WTC11 (cell line): Measurements from ENCODE around the gene ZNF835. TPM values are rescaled to one million over a fixed set of nuclear protein-coding genes. Genes with fewer than 3 reads are reported as not detected.

Experiments
- ATAC-seq: fragments of 200-7000 bp; cut with Tn5 transposase; 2 replicates; pipeline ENCODE4 v1.10.0; 2021; ENCODE audit warnings: mild to moderate bottlenecking, moderate library complexity
- CTCF ChIA-PET: fragments of 300-600 bp; sonication (Branson Sonifier 250); formaldehyde crosslinking; loops from one replicate; lab custom pipeline; 2021; ENCODE audit warnings: antibody characterized with exemption; lab: Charles Lee
- POLR2A ChIA-PET: fragments of 350-600 bp; sonication (Branson Sonifier 250); formaldehyde crosslinking; loops from one replicate; lab custom pipeline; 2021; ENCODE audit warnings: antibody characterized with exemption; lab: Charles Lee
- DNase-seq: peaks from one replicate; pipeline ENCODE4 v3.0.0; 2021; ENCODE audit warnings: low spot score
- H3K27ac Mint-ChIP-seq: 2 replicates; pipeline ENCODE4 v1.8.0; 2021; ENCODE audit warnings: mixed read lengths
- H3K27me3 Mint-ChIP-seq: 2 replicates; pipeline ENCODE4 v1.8.0; 2021; ENCODE audit warnings: low read depth, mild to moderate bottlenecking, moderate library complexity, mixed read lengths
- H3K36me3 Mint-ChIP-seq: 2 replicates; pipeline ENCODE4 v1.8.0; 2021; ENCODE audit warnings: mixed read lengths
- H3K4me1 Mint-ChIP-seq: 2 replicates; pipeline ENCODE4 v1.8.0; 2022; ENCODE audit warnings: mixed read lengths
- H3K4me3 Mint-ChIP-seq: 2 replicates; pipeline ENCODE4 v1.8.0; 2021; ENCODE audit warnings: mild to moderate bottlenecking, moderate library complexity, mixed read lengths
- H3K9me3 Mint-ChIP-seq: 2 replicates; pipeline ENCODE4 v1.8.0; 2021; ENCODE audit warnings: mixed read lengths
- ATF3 ChIP-seq: sonication (generic); formaldehyde crosslinking; conservative IDR thresholded peaks from 2 replicates; pipeline ENCODE4 v1.8.1; 2022; ENCODE audit warnings: mild to moderate bottlenecking, missing genetic modification reagents
- E2F4 ChIP-seq: sonication (generic); formaldehyde crosslinking; IDR thresholded peaks from 2 replicates; pipeline ENCODE4 v1.8.1; 2022; ENCODE audit warnings: low read depth, mild to moderate bottlenecking, moderate library complexity, missing genetic modification reagents, borderline replicate concordance
- EMX1 ChIP-seq: fragments of 250-450 bp; sonication (Bioruptor Pico); IDR thresholded peaks from 2 replicates; pipeline ENCODE4 v1.8.0; 2021; ENCODE audit warnings: mild to moderate bottlenecking
- FOXJ3 ChIP-seq: sonication (generic); formaldehyde crosslinking; IDR thresholded peaks from 2 replicates; pipeline ENCODE4 v1.9.0; 2021; ENCODE audit warnings: missing genetic modification reagents, mild to moderate bottlenecking, borderline replicate concordance
- FOXP4 ChIP-seq: sonication (generic); formaldehyde crosslinking; IDR thresholded peaks from 2 replicates; pipeline ENCODE4 v1.8.0; 2022; ENCODE audit warnings: mild to moderate bottlenecking, missing genetic modification reagents
- GABPB1 ChIP-seq: sonication (generic); formaldehyde crosslinking; IDR thresholded peaks from 2 replicates; pipeline ENCODE4 v1.8.1; 2023; ENCODE audit warnings: mild to moderate bottlenecking, missing genetic modification reagents
- IRF2 ChIP-seq: sonication (generic); formaldehyde crosslinking; IDR thresholded peaks from 2 replicates; pipeline ENCODE4 v1.8.0; 2022; ENCODE audit warnings: low read depth, missing genetic modification reagents, borderline replicate concordance
- MAX ChIP-seq: sonication (generic); formaldehyde crosslinking; IDR thresholded peaks from 2 replicates; pipeline ENCODE4 v1.8.0; 2022; ENCODE audit warnings: mild to moderate bottlenecking, missing genetic modification reagents
- MXD4 ChIP-seq: fragments of 250-450 bp; sonication (Bioruptor Pico); IDR thresholded peaks from 2 replicates; pipeline ENCODE4 v1.8.0; 2021; ENCODE audit warnings: mild to moderate bottlenecking, moderate library complexity, borderline replicate concordance
- NFATC4 ChIP-seq: fragments of 250-450 bp; sonication (Bioruptor Pico); IDR thresholded peaks from 2 replicates; pipeline ENCODE4 v1.9.0; 2021; ENCODE audit warnings: mild to moderate bottlenecking
- NFE2L1 ChIP-seq: sonication (generic); formaldehyde crosslinking; IDR thresholded peaks from 2 replicates; pipeline ENCODE4 v1.8.1; 2023; ENCODE audit warnings: missing genetic modification reagents
- OVOL2 ChIP-seq: fragments of 250-450 bp; sonication (Bioruptor Pico); IDR thresholded peaks from 2 replicates; pipeline ENCODE4 v1.9.0; 2021; ENCODE audit warnings: mild to moderate bottlenecking, borderline replicate concordance
- PRRX2 ChIP-seq: fragments of 250-450 bp; sonication (Bioruptor Pico); IDR thresholded peaks from 2 replicates; pipeline ENCODE4 v1.8.0; 2021; ENCODE audit warnings: mild to moderate bottlenecking
- RELA ChIP-seq: sonication (generic); formaldehyde crosslinking; IDR thresholded peaks from 2 replicates; pipeline ENCODE4 v1.8.1; 2022; ENCODE audit warnings: missing genetic modification reagents, mild to moderate bottlenecking, borderline replicate concordance
- SMAD4 ChIP-seq: sonication (generic); formaldehyde crosslinking; IDR thresholded peaks from 2 replicates; pipeline ENCODE4 v1.8.0; 2022; ENCODE audit warnings: mild to moderate bottlenecking, missing genetic modification reagents
- ZBTB43 ChIP-seq: sonication (generic); formaldehyde crosslinking; IDR thresholded peaks from 2 replicates; pipeline ENCODE4 v1.8.1; 2023; ENCODE audit warnings: mild to moderate bottlenecking, missing genetic modification reagents
- ZNF317 ChIP-seq: sonication (generic); formaldehyde crosslinking; IDR thresholded peaks from 2 replicates; pipeline ENCODE4 v1.8.1; 2023; ENCODE audit warnings: low read depth, mild to moderate bottlenecking, moderate library complexity, missing genetic modification reagents, borderline replicate concordance
- ZNF512 ChIP-seq: sonication (generic); formaldehyde crosslinking; IDR thresholded peaks from 2 replicates; pipeline ENCODE4 v1.8.1; 2022; ENCODE audit warnings: missing genetic modification reagents, borderline replicate concordance
- total RNA-seq: library from RNA; stranded (reverse); gene quantifications from 3 replicates; pipeline ENCODE4 v1.2.3, GENCODE V29; 2021

The ZNF835 gene
- total RNA-seq, 1 experiment from 2014 or later, result 0.17 TPM

GRCh38 chr19:56690670-56691069 lies 19.1 kb upstream of the ZNF835 start:
- CTCF ChIA-PET, result no interaction called here
- no peak for ATAC-seq
- Mint-ChIP-seq H3K27me3 (peaks cover 15% of the 10 kb centered on the region), H3K27ac (no peak overlapping the region), H3K4me1 (no peaks in the 10 kb centered on the region), H3K4me3 (no peak overlapping the region), H3K9me3 (peaks cover 71% of the 10 kb centered on the region), H3K36me3 (peaks cover 65% of the 10 kb centered on the region)
- POLR2A ChIA-PET, result no interaction called here
- no peak for DNase-seq
- TF ChIP-seq RELA (CRISPR knock-in tag), result no peak
- no peak for TF ChIP-seq EMX1 (CRISPR knock-in tag)
- no peak for TF ChIP-seq GABPB1 (CRISPR knock-in tag)
- TF ChIP-seq FOXP4 (CRISPR knock-in tag), result no peak
- no peak for TF ChIP-seq IRF2
- TF ChIP-seq MXD4 (CRISPR knock-in tag), result no peak
- no peak for TF ChIP-seq ATF3 (CRISPR knock-in tag)
- TF ChIP-seq MAX (CRISPR knock-in tag), result no peak
- no peak for TF ChIP-seq ZNF512 (CRISPR knock-in tag)

GRCh38 chr19:56689198-56689597 lies 17.6 kb upstream of the ZNF835 start:
- TF ChIP-seq OVOL2 (CRISPR knock-in tag) (no peak), SMAD4 (CRISPR knock-in tag) (no peak), NFATC4 (no peak), PRRX2 (CRISPR knock-in tag) (no peak), E2F4 (CRISPR knock-in tag) (no peak)
- POLR2A ChIA-PET, result no interaction called here
- Mint-ChIP-seq H3K27me3 (peaks cover 19% of the 10 kb centered on the region), H3K36me3 (peaks cover 69% of the 10 kb centered on the region), H3K9me3 (peaks cover 74% of the 10 kb centered on the region), H3K27ac (no peak overlapping the region), H3K4me3 (no peak overlapping the region), H3K4me1 (no peaks in the 10 kb centered on the region)
- ATAC-seq (no peak), DNase-seq (no peak)
- CTCF ChIA-PET, result no interaction called here

- no peak for ATAC-seq
- peaks cover 56% of the 10 kb centered on the region for H3K9me3 Mint-ChIP-seq
These were observed 15.5 kb upstream of the ZNF835 start for GRCh38 chr19:56687031-56687430.

More at GRCh38 chr19:56687031-56687430, 15.5 kb upstream of the ZNF835 start:
- Mint-ChIP-seq H3K4me3 (no peak overlapping the region), H3K4me1 (no peaks in the 10 kb centered on the region), H3K27ac (no peak overlapping the region)
- ChIA-PET POLR2A (no interaction called here), CTCF (no interaction called here)
- no peak for TF ChIP-seq RELA (CRISPR knock-in tag)
- TF ChIP-seq FOXJ3, result no peak
- TF ChIP-seq ZNF317 (CRISPR knock-in tag), result no peak
- TF ChIP-seq ZBTB43 (CRISPR knock-in tag), result no peak
- TF ChIP-seq NFE2L1 (CRISPR knock-in tag), result no peak
- TF ChIP-seq, all 79 proteins: peak for 0
- Mint-ChIP-seq H3K36me3 (peaks cover 52% of the 10 kb centered on the region), H3K27me3 (peaks cover 11% of the 10 kb centered on the region)
- no peak for DNase-seq
